HEK293 (cell line): ENCODE measurements around the gene CORO7.

Experiments used
- CTCF ChIA-PET: fragments of 350-600 bp; formaldehyde crosslinking; extraction: SDS; loops from one replicate; lab custom pipeline; 2021; ENCODE audit warnings: antibody characterized with exemption; lab: Yijun Ruan, JAX
- POLR2A ChIA-PET: fragments of 300-600 bp; formaldehyde crosslinking; extraction: SDS; loops from one replicate; lab custom pipeline; 2020; ENCODE audit warnings: antibody characterized with exemption, inconsistent platforms; lab: Yijun Ruan, JAX
- H3K27ac ChIP-seq: fragments of 200-500 bp; sonication (Bioruptor generic); 2 replicates; pipeline ENCODE4 v1.5.1; 2014; ENCODE audit warnings: low read depth, low read length, control low read depth, inconsistent platforms; ENCODE audit errors: extremely low read depth
- H3K36me3 ChIP-seq, 2 experiments: fragments of 200-500 bp in 1 of 2; sonication (Bioruptor generic) in 1 of 2; 1 replicate in 1 of 2; 2 replicates in 1 of 2; pipeline ENCODE4 v1.5.1; 2014 to 2017; ENCODE audit warnings: inconsistent platforms in 2 of 2, low read length in 2 of 2; ENCODE audit not compliant: control insufficient read depth in 2 of 2, insufficient read depth in 1 of 2
- H3K4me1 ChIP-seq: fragments of 200-500 bp; sonication (Bioruptor generic); 2 replicates; pipeline ENCODE4 v1.5.1; 2014; ENCODE audit warnings: mild to moderate bottlenecking, low read length, inconsistent platforms; ENCODE audit not compliant: control insufficient read depth, insufficient read depth
- H3K4me3 ChIP-seq: 2 replicates; pipeline ENCODE4 v1.5.1; 2011; ENCODE audit warnings: low read depth, mild to moderate bottlenecking, control low read depth, low read length, moderate library complexity
- H3K9me3 ChIP-seq: fragments of 200-500 bp; sonication (Bioruptor generic); 2 replicates; pipeline ENCODE4 v1.5.1; 2014; ENCODE audit warnings: low read depth, low read length, inconsistent platforms; ENCODE audit not compliant: control insufficient read depth, insufficient read depth
- KLF1 ChIP-seq: fragments of 450-650 bp; formaldehyde crosslinking; IDR thresholded peaks from 2 replicates; pipeline ENCODE4 v1.5.1; 2016; ENCODE audit warnings: missing biosample characterization, missing genetic modification characterization
- KLF7 ChIP-seq: fragments of 450-650 bp; formaldehyde crosslinking; IDR thresholded peaks from 2 replicates; pipeline ENCODE4 v1.5.1; 2016; ENCODE audit warnings: missing biosample characterization, missing genetic modification characterization, borderline replicate concordance
- MYNN ChIP-seq: fragments of 450-650 bp; formaldehyde crosslinking; IDR thresholded peaks from 2 replicates; pipeline ENCODE4 v1.5.1; 2016; ENCODE audit warnings: missing biosample characterization, missing genetic modification characterization, borderline replicate concordance
- SALL2 ChIP-seq: fragments of 450-650 bp; formaldehyde crosslinking; IDR thresholded peaks from 2 replicates; pipeline ENCODE4 v1.5.0; 2017; ENCODE audit warnings: missing biosample characterization, mild to moderate bottlenecking, missing genetic modification characterization, borderline replicate concordance
- SCRT2 ChIP-seq: fragments of 450-650 bp; formaldehyde crosslinking; IDR thresholded peaks from 2 replicates; pipeline ENCODE4 v1.5.1; 2016; ENCODE audit warnings: missing biosample characterization, missing genetic modification characterization
- SP7 ChIP-seq: fragments of 450-650 bp; formaldehyde crosslinking; IDR thresholded peaks from 2 replicates; pipeline ENCODE4 v1.5.1; 2016; ENCODE audit warnings: missing biosample characterization, missing genetic modification characterization
- TRIM28 ChIP-seq: IDR thresholded peaks from 2 replicates; pipeline ENCODE4 v1.6.1; 2011; ENCODE audit warnings: low read length, control low read depth, borderline replicate concordance
- ZBTB1 ChIP-seq: fragments of 450-650 bp; formaldehyde crosslinking; IDR thresholded peaks from 2 replicates; pipeline ENCODE4 v1.5.1; 2016; ENCODE audit warnings: missing biosample characterization, missing genetic modification characterization
- ZBTB17 ChIP-seq: fragments of 450-650 bp; formaldehyde crosslinking; IDR thresholded peaks from 2 replicates; pipeline ENCODE4 v1.5.1; 2016; ENCODE audit warnings: missing biosample characterization, missing genetic modification characterization
- ZBTB48 ChIP-seq: fragments of 450-650 bp; formaldehyde crosslinking; IDR thresholded peaks from 2 replicates; pipeline ENCODE4 v1.5.1; 2016; ENCODE audit warnings: missing biosample characterization, missing genetic modification characterization
- ZBTB8A ChIP-seq: fragments of 450-650 bp; formaldehyde crosslinking; IDR thresholded peaks from 2 replicates; pipeline ENCODE4 v1.5.1; 2016; ENCODE audit warnings: missing biosample characterization, missing genetic modification characterization
- ZIC2 ChIP-seq: fragments of 450-650 bp; formaldehyde crosslinking; IDR thresholded peaks from 2 replicates; pipeline ENCODE4 v1.5.1; 2016; ENCODE audit warnings: missing biosample characterization, missing genetic modification characterization
- ZNF133 ChIP-seq: fragments of 450-650 bp; formaldehyde crosslinking; IDR thresholded peaks from 2 replicates; pipeline ENCODE4 v1.5.1; 2016; ENCODE audit warnings: missing biosample characterization, missing genetic modification characterization
- ZNF155 ChIP-seq: fragments of 450-650 bp; formaldehyde crosslinking; IDR thresholded peaks from 2 replicates; pipeline ENCODE4 v1.5.1; 2016; ENCODE audit warnings: missing biosample characterization, missing genetic modification characterization
- ZNF174 ChIP-seq: fragments of 450-650 bp; formaldehyde crosslinking; IDR thresholded peaks from 2 replicates; pipeline ENCODE4 v1.5.0; 2017; ENCODE audit warnings: missing biosample characterization, mild to moderate bottlenecking, missing genetic modification characterization
- ZNF19 ChIP-seq: fragments of 450-650 bp; formaldehyde crosslinking; IDR thresholded peaks from 2 replicates; pipeline ENCODE4; 2016; ENCODE audit warnings: missing biosample characterization, missing genetic modification characterization, low read depth
- ZNF214 ChIP-seq: fragments of 450-650 bp; formaldehyde crosslinking; IDR thresholded peaks from 2 replicates; pipeline ENCODE4 v1.5.1; 2017; ENCODE audit warnings: missing biosample characterization, mild to moderate bottlenecking, missing genetic modification characterization, borderline replicate concordance
- ZNF311 ChIP-seq: fragments of 450-650 bp; formaldehyde crosslinking; IDR thresholded peaks from 2 replicates; pipeline ENCODE4 v1.5.1; 2017; ENCODE audit warnings: missing biosample characterization, missing genetic modification characterization, borderline replicate concordance
- ZNF404 ChIP-seq: fragments of 450-650 bp; formaldehyde crosslinking; IDR thresholded peaks from 2 replicates; pipeline ENCODE4 v1.5.1; 2017; ENCODE audit warnings: missing biosample characterization, missing genetic modification characterization
- ZNF423 ChIP-seq: fragments of 450-650 bp; formaldehyde crosslinking; IDR thresholded peaks from 2 replicates; pipeline ENCODE4 v1.5.1; 2016; ENCODE audit warnings: missing biosample characterization, missing genetic modification characterization
- ZNF433 ChIP-seq: fragments of 450-650 bp; formaldehyde crosslinking; IDR thresholded peaks from 2 replicates; pipeline ENCODE4 v1.5.1; 2016; ENCODE audit warnings: missing biosample characterization, missing genetic modification characterization, low read depth
- ZNF521 ChIP-seq: fragments of 450-650 bp; formaldehyde crosslinking; IDR thresholded peaks from 2 replicates; pipeline ENCODE4 v1.5.1; 2017; ENCODE audit warnings: missing biosample characterization, mild to moderate bottlenecking, missing genetic modification characterization
- ZNF610 ChIP-seq: fragments of 450-650 bp; formaldehyde crosslinking; IDR thresholded peaks from 2 replicates; pipeline ENCODE4 v1.5.1; 2016; ENCODE audit warnings: missing biosample characterization, missing genetic modification characterization, borderline replicate concordance
- ZNF624 ChIP-seq: fragments of 450-650 bp; formaldehyde crosslinking; IDR thresholded peaks from 2 replicates; pipeline ENCODE4 v1.5.1; 2017; ENCODE audit warnings: missing biosample characterization, missing genetic modification characterization
- ZNF658 ChIP-seq: fragments of 450-650 bp; formaldehyde crosslinking; IDR thresholded peaks from 2 replicates; pipeline ENCODE4; 2016; ENCODE audit warnings: missing biosample characterization, missing genetic modification characterization
- ZNF677 ChIP-seq: fragments of 450-650 bp; IDR thresholded peaks from 2 replicates; pipeline ENCODE4 v1.5.0; 2018; ENCODE audit warnings: missing biosample characterization, mild to moderate bottlenecking, missing genetic modification characterization, moderate library complexity
- ZNF768 ChIP-seq: fragments of 450-650 bp; formaldehyde crosslinking; IDR thresholded peaks from 2 replicates; pipeline ENCODE4 v1.5.1; 2018; ENCODE audit warnings: missing biosample characterization, mild to moderate bottlenecking, missing genetic modification characterization
- ZNF785 ChIP-seq: fragments of 450-650 bp; formaldehyde crosslinking; IDR thresholded peaks from 2 replicates; pipeline ENCODE4 v1.5.1; 2016; ENCODE audit warnings: missing biosample characterization, missing genetic modification characterization
- TF ChIP-seq, protein P1 (sequence below): fragments of 450-650 bp; formaldehyde crosslinking; IDR thresholded peaks from 2 replicates; pipeline ENCODE4 v1.5.1; 2016; ENCODE audit warnings: missing biosample characterization, missing genetic modification characterization
- TF ChIP-seq, protein P2 (sequence below): fragments of 450-650 bp; formaldehyde crosslinking; IDR thresholded peaks from 2 replicates; pipeline ENCODE4 v1.5.1; 2016; ENCODE audit warnings: missing biosample characterization, missing genetic modification characterization
- TF ChIP-seq, protein P3 (sequence below): fragments of 450-650 bp; formaldehyde crosslinking; IDR thresholded peaks from 2 replicates; pipeline ENCODE4 v1.5.1; 2017; ENCODE audit warnings: missing biosample characterization, missing genetic modification characterization
- TF ChIP-seq, protein P4 (sequence below): fragments of 450-650 bp; IDR thresholded peaks from 2 replicates; pipeline ENCODE4 v1.5.1; 2018; ENCODE audit warnings: missing biosample characterization, mild to moderate bottlenecking, missing genetic modification characterization

CORO7 gene

DNA sequence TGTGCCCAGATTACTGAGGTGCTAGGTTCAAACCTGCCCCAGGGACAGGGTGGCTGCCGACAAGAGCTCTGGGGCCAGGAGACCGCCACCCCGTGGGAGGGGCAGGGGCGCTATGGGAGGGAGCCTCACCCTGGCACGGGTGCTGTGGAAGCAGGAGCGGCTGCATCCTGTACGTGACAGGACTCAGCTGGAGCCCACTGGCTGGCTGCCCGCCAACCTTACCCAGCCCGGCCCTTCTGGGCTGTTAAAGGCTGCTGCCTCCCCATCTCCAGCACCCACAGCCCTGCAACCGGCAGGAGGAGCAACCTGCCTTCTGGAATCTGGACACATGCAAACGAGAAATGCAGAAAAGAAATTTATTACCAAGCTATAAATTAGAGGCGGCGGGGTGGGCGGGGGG lies 76.5 kb downstream of the CORO7 start:
- no peaks in the 10 kb centered on the region for H3K9me3 ChIP-seq
- H3K36me3 ChIP-seq, result peaks cover 0 to 49% of the 10 kb centered on the region in 2 experiments; a peak in 2 of 3 replicates
- ChIA-PET POLR2A (interaction anchor here (0.7 kb wide), 1 partner anchor 23 kb away, joined by 5 read pairs; no protein-coding TSS in a partner anchor), CTCF (interaction anchor here (0.7 to 2.9 kb wide), 7 partner anchors 8 to 410 kb away, joined by 3 to 22 read pairs (median 4); no protein-coding TSS in a partner anchor)
- H3K4me3 ChIP-seq, result no peak overlapping the region
- 0 out of 2 replicates have a peak overlapping the region, but pooled peaks have one; percentile 2 for H3K27ac ChIP-seq
- H3K4me1 ChIP-seq, result peaks cover 2% of the 10 kb centered on the region; the same call in 1 of the 2 replicates
- TF ChIP-seq ZNF521 (tag by site-specific recombination) (no peak), KLF1 (tag by site-specific recombination) (peak; percentile 97), ZNF155 (tag by site-specific recombination) (no peak), ZBTB1 (tag by site-specific recombination) (no peak), TRIM28 (no peak), ZNF677 (tag by site-specific recombination) (no peak), ZNF133 (tag by site-specific recombination) (no peak), ZNF433 (tag by site-specific recombination) (no peak), ZNF19 (tag by site-specific recombination) (no peak), ZNF214 (tag by site-specific recombination) (no peak), ZIC2 (tag by site-specific recombination) (peak; percentile 58), ZNF768 (tag by site-specific recombination) (no peak), ZNF658 (no peak), SALL2 (tag by site-specific recombination) (no peak), ZNF624 (tag by site-specific recombination) (no peak), SP7 (tag by site-specific recombination) (peak; percentile 64; the same call in 1 of the 2 replicates), KLF7 (no peak), ZNF174 (no peak), ZNF404 (no peak), ZNF785 (tag by site-specific recombination) (no peak), ZBTB17 (tag by site-specific recombination) (no peak), ZNF610 (tag by site-specific recombination) (peak; percentile 91), ZBTB48 (tag by site-specific recombination) (no peak), SCRT2 (tag by site-specific recombination) (no peak), MYNN (tag by site-specific recombination) (no peak), ZBTB8A (peak; percentile 89), ZNF311 (no peak), ZNF423 (tag by site-specific recombination) (0 out of 2 replicates have a peak, but pooled peaks have one; percentile 40)
- TF ChIP-seq, protein P1, sequence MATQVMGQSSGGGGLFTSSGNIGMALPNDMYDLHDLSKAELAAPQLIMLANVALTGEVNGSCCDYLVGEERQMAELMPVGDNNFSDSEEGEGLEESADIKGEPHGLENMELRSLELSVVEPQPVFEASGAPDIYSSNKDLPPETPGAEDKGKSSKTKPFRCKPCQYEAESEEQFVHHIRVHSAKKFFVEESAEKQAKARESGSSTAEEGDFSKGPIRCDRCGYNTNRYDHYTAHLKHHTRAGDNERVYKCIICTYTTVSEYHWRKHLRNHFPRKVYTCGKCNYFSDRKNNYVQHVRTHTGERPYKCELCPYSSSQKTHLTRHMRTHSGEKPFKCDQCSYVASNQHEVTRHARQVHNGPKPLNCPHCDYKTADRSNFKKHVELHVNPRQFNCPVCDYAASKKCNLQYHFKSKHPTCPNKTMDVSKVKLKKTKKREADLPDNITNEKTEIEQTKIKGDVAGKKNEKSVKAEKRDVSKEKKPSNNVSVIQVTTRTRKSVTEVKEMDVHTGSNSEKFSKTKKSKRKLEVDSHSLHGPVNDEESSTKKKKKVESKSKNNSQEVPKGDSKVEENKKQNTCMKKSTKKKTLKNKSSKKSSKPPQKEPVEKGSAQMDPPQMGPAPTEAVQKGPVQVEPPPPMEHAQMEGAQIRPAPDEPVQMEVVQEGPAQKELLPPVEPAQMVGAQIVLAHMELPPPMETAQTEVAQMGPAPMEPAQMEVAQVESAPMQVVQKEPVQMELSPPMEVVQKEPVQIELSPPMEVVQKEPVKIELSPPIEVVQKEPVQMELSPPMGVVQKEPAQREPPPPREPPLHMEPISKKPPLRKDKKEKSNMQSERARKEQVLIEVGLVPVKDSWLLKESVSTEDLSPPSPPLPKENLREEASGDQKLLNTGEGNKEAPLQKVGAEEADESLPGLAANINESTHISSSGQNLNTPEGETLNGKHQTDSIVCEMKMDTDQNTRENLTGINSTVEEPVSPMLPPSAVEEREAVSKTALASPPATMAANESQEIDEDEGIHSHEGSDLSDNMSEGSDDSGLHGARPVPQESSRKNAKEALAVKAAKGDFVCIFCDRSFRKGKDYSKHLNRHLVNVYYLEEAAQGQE, result no peak
- TF ChIP-seq, protein P2, sequence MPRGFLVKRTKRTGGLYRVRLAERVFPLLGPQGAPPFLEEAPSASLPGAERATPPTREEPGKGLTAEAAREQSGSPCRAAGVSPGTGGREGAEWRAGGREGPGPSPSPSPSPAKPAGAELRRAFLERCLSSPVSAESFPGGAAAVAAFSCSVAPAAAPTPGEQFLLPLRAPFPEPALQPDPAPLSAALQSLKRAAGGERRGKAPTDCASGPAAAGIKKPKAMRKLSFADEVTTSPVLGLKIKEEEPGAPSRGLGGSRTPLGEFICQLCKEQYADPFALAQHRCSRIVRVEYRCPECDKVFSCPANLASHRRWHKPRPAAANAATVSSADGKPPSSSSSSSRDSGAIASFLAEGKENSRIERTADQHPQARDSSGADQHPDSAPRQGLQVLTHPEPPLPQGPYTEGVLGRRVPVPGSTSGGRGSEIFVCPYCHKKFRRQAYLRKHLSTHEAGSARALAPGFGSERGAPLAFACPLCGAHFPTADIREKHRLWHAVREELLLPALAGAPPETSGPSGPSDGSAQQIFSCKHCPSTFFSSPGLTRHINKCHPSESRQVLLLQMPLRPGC (tag by site-specific recombination), result no peak
- TF ChIP-seq, protein P3, sequence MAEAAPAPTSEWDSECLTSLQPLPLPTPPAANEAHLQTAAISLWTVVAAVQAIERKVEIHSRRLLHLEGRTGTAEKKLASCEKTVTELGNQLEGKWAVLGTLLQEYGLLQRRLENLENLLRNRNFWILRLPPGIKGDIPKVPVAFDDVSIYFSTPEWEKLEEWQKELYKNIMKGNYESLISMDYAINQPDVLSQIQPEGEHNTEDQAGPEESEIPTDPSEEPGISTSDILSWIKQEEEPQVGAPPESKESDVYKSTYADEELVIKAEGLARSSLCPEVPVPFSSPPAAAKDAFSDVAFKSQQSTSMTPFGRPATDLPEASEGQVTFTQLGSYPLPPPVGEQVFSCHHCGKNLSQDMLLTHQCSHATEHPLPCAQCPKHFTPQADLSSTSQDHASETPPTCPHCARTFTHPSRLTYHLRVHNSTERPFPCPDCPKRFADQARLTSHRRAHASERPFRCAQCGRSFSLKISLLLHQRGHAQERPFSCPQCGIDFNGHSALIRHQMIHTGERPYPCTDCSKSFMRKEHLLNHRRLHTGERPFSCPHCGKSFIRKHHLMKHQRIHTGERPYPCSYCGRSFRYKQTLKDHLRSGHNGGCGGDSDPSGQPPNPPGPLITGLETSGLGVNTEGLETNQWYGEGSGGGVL (tag by site-specific recombination), result 0 out of 2 replicates have a peak, but pooled peaks have one; percentile 18
- TF ChIP-seq, protein P4, sequence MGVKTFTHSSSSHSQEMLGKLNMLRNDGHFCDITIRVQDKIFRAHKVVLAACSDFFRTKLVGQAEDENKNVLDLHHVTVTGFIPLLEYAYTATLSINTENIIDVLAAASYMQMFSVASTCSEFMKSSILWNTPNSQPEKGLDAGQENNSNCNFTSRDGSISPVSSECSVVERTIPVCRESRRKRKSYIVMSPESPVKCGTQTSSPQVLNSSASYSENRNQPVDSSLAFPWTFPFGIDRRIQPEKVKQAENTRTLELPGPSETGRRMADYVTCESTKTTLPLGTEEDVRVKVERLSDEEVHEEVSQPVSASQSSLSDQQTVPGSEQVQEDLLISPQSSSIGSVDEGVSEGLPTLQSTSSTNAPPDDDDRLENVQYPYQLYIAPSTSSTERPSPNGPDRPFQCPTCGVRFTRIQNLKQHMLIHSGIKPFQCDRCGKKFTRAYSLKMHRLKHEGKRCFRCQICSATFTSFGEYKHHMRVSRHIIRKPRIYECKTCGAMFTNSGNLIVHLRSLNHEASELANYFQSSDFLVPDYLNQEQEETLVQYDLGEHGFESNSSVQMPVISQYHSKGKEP (tag by site-specific recombination), result peak; percentile 86
